HG03175 (cell line): ENCODE results near the gene NUDT16L1.

Experiments
- ATAC-seq: cut with Tn5 transposase; IDR thresholded peaks from one replicate; pipeline ENCODE4 v1.9.1; 2021; ENCODE audit warnings: mild to moderate bottlenecking, moderate library complexity; ENCODE audit not compliant: unreplicated experiment

Gene NUDT16L1

DNA sequence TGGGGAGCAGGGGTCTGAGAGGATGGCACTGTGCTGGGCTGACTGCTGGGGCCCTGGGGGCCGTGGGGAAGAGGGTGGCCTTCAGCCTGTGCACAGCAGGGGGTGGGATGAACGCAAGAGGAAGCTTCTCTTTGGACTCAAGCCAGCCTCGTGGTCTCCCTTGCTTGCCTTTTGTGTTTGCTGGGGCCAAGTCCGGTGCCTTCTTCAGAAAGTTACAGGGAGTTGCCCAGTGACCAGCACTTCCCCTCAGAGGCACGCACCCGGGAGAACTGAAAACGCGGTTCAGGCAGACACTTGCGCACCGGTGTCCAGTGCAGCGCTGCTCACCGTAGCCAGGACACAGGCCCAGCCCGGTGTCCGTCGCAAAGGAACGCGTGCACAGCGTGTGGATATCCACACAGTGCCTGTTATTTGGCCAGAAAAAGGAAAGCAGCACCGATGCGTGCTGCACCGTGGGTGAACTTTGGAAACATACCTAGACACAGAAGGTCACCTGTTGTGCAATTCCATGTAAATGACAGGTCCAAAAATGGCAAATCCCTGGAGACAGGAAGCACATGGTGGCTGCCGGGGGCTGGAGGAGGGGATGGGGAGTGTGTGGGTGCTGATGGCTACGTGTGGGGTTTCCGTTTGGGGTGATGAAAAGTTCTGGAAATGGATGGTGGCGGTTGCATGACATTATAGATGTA is 29.4 kb upstream of the NUDT16L1 start:
- ATAC-seq: no peak

DNA sequence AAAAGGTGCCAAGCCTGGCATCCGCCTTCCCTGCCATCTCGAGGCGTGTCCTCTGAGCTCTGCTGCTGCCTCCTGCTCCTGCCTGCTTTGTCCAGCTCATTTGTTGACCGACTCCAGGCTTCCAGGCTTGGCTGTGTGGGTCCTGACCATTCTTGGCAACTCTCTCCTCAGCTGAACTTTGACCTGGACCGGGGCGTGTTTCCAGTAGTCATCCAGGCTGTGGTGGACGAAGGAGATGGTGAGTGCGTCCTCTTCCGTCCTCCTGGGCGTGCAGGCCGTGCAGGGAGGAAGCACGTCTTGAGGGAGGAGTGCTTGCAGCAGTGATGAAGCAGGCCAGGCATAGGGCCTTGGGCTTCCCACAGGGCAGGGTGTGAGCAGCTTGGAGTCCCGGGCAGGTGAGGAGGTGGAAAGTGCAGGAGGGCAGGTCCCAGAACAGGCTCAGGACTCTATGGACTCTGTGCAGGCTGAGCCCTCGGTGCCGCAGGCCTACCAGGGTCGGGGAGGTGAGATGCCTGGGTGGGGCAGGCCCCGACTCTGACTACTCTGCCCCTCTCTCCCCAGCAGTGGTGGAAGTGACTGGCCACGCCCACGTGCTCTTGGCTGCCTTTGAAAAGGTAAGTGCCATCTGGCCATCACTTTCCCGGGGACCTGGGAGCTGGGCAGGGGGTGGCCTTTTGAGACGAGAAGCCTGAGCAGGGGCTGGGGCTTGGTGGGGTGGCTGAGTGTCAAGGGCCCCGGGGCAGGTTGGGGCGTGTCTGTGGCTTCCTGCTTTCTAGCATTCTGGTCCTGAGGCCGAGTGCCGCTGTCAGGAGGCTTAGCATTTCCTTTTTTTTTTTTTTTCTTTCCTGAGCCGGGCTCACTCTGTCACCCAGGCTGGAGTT is 28.6 kb upstream of the NUDT16L1 start:
- ATAC-seq: no peak

DNA sequence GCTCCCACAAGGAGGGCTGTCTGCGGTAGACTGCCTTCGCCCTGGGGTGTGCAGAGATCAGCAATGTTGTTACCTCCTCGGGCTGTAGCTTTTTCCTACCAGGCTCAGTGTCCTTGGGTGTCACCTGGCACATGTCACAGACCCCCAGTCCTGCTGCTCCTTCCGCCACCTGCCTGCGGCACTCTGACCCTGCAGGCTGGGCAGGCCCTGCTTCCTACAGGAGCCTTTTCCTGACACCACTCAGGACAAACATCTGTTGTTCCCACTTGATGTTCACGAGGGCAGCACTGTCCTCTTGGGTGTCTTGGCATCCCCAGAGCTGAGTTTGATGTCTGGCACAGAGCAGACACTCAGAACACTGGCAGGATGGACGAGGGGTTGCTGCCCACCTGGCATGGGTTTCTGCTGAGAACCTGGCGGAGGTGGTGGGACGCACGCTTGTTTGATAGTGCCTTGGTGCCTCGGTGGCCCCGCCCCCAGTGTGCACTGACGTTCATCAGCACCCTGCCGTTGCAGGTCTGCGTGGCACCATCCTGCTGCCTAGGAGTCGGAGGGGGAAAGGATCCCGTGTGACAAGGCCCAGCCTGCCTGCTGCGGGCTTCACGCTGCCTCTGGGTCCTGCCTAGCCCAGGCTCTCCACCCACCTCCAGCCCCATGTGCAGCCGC is 26.7 kb upstream of the NUDT16L1 start:
- ATAC-seq: no peak

DNA sequence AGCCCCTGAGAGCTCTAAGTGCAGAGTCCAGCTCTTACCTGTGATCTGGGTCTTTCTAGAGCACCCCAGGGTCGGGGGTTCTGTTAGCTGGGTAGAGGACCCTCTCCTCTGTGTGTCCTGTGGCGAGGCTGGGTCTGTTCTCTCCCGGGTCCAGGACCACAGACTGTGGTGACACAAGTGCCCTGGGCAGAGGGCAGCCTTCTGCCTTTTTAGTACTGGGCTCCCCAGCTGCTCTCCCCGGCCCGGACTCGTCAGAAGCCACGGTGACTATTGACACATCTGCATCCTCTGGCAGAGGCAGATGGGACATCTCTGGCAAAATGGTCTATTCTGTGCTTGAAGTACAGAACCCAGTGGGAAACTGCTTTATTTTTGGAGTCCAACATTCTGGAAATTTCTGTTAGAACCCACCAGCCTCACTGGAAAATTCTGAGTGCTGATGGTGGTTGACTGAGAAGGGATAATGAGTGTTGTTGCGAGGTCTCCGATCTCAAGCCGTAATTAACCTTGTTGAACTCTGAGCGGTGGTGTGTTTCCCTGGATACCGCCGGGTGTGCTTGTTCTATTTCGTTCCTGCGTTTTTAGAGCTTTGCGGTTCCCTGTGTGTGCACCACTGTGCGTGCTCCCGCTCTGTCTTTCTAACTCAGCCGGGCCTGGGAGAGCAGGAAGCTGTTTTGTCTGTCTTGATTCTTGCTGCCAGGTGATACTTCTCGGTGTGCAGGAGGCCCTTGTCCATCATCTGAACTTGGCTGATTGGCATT is 26.0 kb upstream of the NUDT16L1 start:
- no peak for ATAC-seq

DNA sequence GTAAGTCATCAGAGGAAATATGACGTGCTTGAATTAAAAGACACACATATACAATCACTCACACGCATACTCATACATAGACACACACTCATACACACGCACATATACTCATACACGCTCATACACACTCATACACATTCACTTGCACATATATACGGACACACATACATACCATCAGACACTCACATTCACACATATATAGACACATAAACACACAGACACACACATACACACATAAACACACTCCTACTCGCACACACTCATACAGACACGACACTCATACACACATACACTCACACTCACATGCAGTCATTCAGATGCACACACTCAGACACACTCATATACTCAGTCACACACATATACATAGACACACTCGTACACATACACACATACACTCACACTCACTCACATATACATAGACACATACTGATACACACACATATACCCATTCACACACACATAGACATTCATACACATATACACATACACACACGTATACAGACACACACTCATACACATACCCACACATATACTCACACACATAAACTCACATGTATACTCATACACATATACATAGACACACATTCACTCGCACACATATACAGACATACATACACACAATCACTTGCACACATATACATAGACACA is 24.9 kb upstream of the NUDT16L1 start:
- ATAC-seq: no peak

DNA sequence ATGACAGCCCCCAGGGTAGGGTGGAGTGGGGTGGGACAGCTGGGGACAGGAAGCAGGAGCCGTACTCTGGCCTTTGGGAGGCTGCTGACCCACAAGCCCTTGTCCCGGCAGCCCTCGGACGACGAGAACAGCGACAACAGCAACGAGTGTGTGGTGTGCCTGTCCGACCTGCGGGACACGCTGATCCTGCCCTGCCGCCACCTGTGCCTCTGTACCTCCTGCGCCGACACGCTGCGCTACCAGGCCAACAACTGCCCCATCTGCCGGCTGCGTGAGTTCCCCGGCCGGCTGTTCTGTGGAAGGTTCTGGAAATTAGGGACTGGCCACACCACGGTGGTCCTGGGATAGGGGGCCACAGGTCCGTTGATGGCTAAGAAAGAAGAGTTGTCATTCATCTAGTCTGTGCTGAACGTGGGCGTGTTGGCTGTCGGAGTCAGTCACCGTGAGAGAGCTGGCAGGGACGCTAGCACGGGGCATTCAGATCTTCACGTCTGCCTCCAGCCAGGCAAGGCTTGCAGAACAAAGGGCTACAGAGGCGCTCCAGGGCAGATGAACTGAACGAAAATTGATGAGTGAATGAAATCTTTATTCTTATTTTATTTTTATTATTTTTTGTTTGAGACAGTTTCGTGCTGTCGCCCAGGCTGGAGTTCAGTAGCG is 19.8 kb upstream of the NUDT16L1 start:
- ATAC-seq: no peak

DNA sequence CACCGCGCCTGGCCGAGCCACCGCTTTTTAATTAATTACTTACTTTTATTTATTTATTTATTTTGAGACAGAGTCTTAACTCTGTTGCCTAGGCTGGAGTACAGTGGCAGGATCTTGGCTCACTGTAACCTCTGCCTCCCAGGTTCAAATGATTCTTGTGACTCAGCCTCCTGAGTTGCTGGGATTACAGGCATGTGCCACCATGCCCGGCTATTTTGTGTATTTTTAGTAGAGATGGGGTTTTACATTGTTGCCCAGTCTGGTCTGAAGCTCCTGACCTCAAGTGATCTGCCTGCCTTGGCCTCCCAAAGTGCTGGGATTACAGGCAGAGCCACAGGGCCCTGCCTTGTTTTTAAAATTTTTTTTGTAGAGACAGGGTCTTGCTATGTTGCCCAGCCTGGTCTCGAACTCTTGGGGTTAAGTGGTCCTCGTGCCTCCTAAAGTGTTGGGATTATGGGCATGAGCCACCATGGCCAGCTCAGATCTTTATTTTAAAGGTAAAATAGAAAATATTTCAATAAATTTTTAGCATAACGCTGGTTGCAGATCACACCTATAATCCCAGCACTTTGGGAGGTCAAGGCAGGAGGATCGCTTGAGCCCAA is 18.3 kb upstream of the NUDT16L1 start:
- ATAC-seq: no peak

DNA sequence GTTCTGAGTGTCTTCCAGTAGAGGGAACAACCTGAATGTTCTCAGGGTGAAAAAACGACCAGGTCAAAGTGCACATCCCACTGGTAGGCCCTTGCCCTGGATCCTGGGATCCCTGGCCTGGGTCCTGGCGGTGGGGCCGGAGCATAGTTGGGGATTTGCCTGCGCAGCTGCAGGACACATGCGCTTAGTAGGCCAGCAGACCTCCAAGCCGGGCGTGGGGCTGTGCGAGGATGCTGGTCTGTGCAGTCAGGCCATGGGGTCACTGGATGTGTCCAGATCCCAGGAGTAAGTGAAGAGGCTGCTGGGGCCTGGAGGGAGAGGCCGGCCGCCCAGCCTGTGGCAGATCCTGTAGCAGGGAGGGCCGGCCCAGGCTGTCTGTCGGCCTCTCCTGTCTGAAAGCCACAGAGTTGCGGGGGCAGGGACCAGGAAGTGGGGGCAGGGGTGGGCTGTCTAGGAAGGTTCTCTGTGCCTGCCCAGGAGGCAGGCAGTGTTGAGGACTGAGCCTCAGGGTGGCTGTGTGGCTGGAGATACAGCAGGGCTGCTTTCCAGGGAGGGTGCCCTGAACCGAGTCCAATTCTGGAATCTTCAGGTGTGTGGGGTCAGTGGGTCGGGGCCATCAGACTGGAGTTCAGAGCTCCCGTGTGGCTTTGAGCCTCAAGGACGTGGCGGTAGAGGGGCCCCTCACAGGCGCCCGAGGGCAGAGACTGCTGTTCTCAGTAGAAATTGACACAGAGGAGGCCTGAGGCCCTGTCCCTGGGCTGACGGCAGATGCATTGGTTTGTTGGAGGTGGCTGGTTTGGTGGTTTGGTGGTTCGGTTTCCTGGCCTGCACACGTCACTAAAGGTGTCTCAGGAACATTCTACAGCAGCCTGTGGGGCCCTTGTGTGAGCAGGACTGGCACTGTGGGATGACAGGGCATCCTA is 17.2 kb upstream of the NUDT16L1 start:
- no peak for ATAC-seq

DNA sequence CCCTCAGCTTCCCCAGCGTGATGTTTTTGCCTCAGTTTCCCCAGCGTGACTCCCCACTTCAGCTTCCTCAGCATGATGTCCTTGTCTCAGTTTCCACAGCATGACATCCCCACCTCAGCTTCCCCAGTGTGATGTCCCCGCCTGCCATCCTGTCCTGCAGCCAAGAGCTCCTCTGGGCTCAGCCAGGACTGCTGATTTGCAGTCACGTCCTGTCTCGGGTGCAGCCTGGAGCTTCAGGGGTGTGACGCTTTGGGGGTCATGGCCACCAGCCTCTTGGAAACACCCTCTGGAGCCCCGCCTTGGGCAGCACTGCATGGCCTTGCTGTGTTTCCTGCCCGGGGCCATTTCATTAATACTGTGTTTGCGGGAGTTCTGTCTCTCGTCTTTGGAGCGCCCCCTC is 16.5 kb upstream of the NUDT16L1 start:
- ATAC-seq: no peak

DNA sequence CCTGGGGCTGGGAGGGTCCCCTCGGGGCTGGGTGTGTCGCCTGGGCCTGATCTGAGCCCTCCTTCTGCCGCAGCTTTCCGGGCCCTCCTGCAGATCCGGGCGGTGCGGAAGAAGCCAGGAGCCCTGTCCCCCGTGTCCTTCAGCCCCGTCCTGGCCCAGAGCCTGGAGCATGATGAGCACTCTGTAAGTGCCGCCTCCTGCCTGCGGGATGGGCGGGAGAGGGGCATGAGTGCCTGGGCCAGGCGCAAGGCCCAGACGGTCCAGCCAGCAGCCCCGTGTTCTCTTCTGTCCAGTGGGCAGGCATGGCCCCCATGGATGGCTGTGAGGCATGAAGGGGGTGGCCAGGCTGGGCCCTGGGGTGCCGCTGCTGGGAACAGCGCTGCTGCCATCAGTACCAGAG is 16.0 kb upstream of the NUDT16L1 start:
- ATAC-seq: no peak

DNA sequence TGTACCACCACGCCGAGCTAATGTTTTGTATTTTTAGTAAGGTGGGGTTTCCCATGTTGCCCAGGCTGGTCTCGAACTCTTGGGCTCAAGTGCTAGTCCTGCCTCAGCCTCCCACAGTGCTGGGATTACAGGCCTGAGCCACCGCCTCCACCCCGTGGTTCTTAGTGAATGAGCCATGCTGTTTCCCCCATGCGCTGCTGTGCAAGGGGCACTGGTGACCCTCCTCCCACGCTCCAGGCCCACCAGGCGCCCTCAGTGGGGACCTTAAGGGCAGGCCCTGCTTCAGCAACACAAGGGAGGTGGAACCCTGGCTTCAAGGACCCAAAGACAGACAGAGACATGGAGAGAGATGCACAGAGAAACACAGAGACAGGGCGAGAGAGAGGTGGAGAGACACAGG is 15.4 kb upstream of the NUDT16L1 start:
- no peak for ATAC-seq

DNA sequence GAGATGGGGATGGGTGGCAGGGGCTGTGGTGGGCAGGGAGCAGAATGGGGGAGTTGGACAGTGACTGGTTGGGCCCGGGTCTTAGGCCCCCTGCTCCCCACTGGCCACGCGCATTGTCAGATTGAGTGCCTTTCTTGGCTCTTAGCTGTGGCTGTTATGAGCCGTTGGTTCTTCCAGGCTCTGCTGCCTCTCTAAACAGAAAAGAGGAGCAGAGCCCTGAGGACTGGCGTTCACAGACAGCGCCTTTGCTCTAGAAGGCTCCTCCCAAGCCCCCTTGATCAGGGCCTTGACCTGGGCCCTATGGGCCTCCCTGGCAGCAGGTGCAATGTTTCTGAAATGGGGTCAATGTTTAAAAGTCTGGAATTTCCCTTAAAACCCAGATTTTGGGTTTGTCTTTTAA is 14.8 kb upstream of the NUDT16L1 start:
- no peak for ATAC-seq

DNA sequence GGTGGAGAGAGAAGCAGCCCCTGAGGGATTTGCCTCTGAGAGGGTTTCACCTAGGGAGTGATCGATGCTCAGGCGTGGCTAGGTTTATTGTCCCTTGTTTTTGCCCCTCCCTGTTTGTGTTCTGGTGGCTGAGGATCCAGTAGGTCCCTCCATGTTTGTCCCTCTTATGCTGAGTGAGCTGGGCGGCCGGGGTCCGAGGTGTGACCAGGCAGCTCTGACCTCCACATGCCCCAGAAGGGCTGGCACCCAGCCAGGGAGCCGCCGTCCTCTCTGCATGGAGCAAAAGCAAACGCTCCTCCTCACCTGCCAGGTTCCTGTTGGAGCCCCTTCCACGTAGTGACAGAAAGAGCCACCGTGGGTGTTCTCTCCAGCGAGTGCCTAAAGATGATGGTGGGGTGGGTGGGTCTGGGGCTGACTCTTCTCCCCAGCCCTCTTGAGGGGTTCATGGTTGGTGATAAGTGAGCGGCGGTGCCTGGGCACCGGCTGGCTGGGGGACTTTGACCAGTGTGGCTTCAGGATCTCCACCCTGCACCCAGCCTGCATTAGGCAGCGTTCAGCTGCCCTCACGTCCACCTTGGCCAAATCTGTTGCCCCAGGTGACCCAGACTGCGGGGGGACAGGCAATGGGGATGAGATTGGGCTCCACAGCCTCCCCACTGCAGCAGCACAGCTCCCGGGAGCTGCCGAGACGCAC is 14.1 kb upstream of the NUDT16L1 start:
- no peak for ATAC-seq

DNA sequence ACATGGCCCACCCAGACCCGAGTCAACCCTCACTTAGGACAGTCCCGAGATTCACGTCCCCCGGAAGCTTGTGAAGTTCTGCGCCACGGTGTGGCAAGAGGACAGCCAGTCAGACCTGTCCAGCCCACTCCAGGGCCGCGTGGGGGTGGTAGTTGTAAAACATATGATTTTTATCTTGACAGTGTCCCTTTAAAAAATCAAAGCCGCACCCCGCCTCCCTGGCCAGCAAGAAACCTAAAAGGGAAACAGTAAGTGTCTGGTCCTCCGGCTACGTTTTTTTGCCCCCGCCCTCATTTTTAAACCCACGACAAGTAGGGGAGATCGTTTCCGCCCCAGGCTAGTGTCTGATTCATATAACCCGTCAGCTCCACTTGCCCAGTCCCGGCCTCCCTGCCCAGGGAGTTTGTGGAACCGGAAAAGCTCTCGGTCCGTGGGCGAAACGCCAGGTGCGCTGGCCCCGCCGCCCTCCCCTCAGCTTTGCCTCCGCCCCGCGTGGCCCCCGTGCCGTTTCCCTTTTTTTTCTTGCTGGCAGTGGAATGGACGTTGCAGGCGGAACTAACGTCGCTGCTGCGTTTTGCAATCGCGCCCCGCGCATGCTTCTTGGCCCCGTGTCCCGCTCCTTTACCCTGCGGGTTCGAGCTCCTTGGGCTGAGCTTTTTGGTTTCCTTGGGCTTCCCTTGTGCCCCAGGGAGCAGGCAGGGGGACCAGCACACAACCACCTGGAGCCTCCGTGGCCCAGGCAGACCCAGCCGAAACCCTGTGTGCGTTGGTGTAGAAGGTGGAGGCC is 13.3 kb upstream of the NUDT16L1 start:
- ATAC-seq: no peak

DNA sequence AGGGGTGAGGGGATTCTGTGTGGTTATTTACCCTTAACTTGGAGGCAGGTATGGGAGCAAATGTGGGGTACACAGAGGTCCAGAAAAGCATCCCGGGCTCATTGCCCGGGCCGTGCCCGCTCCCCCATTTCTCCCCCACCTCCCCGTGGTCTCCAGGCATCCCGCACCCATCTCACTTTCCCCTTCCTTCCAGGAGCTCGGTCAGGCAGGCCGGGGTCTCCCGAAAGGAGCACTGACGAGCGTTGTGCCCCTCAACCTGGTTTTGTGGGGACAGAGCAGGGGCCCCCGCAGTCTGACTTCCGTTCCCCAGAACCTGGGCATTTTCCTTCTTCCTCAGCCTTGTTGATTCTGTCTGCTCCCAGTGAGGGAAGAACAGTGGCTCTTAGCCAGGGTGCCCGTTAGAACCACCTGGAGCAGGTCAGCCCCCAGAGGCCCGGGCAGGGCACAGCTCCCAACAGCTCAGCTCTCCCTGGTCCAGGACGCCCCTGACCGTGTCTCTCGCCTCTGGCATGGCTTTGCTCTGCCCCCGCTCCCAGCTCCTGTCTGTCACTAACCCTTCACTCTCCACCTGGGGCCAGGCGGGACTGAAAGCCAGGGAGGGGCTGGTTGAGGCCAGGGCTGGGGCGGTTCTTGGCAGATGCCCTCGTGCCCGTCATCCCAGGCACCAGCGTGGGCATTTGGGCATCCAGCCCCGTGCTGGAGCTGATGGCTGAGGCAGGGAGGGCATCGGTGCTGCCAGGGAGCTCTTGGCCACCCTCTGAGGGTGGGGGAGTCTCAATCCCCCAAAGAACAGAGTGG is 12.5 kb upstream of the NUDT16L1 start:
- ATAC-seq: no peak

DNA sequence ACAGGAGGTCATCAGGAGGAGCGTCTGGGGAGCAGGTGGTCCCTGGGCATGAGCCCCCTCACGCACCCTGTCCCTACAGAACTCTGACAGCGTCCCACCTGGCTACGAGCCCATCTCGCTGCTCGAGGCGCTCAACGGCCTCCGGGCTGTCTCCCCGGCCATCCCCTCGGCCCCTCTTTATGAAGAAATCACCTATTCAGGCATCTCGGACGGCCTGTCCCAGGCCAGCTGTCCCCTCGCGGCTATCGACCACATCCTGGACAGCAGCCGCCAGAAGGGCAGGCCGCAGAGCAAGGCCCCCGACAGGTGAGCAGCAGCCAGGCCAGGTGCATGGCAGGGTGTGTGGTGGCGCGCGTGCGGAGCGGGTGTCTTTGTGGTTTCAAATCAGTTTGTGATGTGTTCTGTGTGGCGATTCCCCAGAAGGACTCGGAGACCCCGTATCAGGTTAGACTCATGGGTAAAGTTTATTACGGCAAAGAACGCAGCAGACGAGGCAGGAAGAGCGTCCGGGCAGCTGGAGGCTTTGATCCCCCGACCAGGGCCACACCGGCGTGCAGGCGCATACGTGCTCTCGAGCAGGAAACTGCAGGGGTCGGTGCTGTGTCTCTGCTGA is 11.8 kb upstream of the NUDT16L1 start:
- ATAC-seq: no peak
